Ascending aorta (tissue), 2 donors: ENCODE results near the gene PKN1. TPM values are rescaled to one million over a fixed set of nuclear protein-coding genes. Genes with fewer than 3 reads are reported as not detected.
A peak's percentile ranks its signal among the peaks of the same experiment; 100 is the strongest.

ENCODE experiments used
- DNase-seq, 2 donors: peaks; one replicate each; pipeline ENCODE4 v3.0.0-alpha.2; 2019; ENCODE audit warnings: low spot score in 2 of 2
- H3K27ac ChIP-seq, 2 donors: fragments of 200-600 bp; sonication (generic); one replicate each; pipeline ENCODE4 v1.5.1; 2016 to 2017; ENCODE audit warnings: mild to moderate bottlenecking in 1 of 2
- H3K27me3 ChIP-seq: fragments of 200-600 bp; sonication (generic); one replicate; pipeline ENCODE4 v1.5.1; 2017
- H3K36me3 ChIP-seq, 2 donors: fragments of 200-600 bp; sonication (generic); one replicate each; pipeline ENCODE4 v1.5.1; 2016
- H3K4me1 ChIP-seq, 2 donors: fragments of 200-600 bp; sonication (generic); one replicate each; pipeline ENCODE4 v1.5.1; 2016 to 2017; ENCODE audit warnings: mild to moderate bottlenecking in 1 of 2
- H3K4me3 ChIP-seq, 2 donors: fragments of 200-600 bp; sonication (generic); one replicate each; pipeline ENCODE4 v1.5.1; 2016 to 2017; ENCODE audit warnings: mild to moderate bottlenecking in 1 of 2
- H3K9me3 ChIP-seq, 2 donors: fragments of 200-600 bp; sonication (generic); one replicate each; pipeline ENCODE4 v1.5.1; 2016
- intact Hi-C: fragments of 100-400 bp; cut with DNase I; formaldehyde crosslinking; loops from one replicate; pipeline ENCODE4 v1.15.1; 2023
- total RNA-seq: library from RNA; depleted of rRNA; stranded (reverse); fragments of >200 nt; gene quantifications from one replicate; pipeline ENCODE4 v1.1.0, GENCODE V29; 2016
- TF ChIP-seq, protein P1 (sequence below), 3 experiments: fragments of 200-600 bp in 2 of 3; fragments of 450-650 bp in 1 of 3; sonication (generic) in 2 of 3; IDR thresholded peaks; one replicate each; pipeline ENCODE4 v1.5.1; 2016 to 2019; ENCODE audit warnings: antibody characterized with exemption in 3 of 3, mild to moderate bottlenecking in 1 of 3, moderate library complexity in 1 of 3

PKN1 gene
- total RNA-seq, 1 donor from 2014 or later: 231 TPM

DNA sequence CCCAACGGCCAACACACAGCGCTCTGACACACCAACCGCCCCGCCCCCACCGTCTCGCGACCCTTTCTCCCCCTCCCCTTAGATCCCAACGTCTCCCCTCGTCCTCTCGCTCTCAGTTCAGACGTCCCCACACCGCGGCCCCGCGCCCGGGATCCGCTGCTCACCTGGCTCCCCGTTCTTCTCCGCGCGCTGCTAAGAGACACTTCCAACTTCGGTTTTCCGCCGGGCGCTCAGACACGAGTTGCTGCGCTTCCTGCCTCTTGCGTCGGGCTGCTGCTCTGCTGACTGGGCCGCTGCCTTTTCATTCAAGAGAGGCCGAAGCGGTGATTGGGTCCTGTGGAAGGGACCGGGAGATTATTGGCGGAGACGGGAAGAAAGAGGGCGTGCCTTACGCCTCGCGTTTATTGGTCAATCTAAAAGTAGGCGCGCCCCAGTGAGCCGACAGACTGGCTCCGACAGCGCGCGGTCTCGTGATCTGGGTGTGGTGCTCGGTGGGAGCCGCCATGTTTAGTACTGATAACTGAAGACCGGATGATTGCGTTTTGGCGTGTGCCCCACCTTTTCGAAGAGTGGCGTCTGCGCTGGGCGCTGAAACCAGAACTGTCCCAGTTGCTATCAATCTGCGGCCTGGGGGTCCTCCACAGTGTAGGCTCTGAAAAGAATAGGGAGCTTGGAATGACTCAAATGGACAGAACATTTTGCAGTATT lies 13.8 kb upstream of the PKN1 start, which contains the start of gene DDX39A:
Gene DDX39A, minus strand, starts transcription at position 236 of the 708 bp plus-strand sequence. CDS start 6,121 bp downstream, outside the sequence.
- intact Hi-C loops: loop anchor here (1.0 kb wide), 1 partner anchor 283 kb away; the partner anchor contains the start of gene ASF1B
- Histone ChIP-seq H3K27ac (peak within 1 kb of the TSS; percentile 89 to 96), H3K9me3 (no peaks in the 10 kb centered on the region), H3K4me1 (peaks cover 4 to 16% of the 10 kb centered on the region in 2 donors), H3K4me3 (peak within 1 kb of the TSS; percentile 81 to 93), H3K36me3 (no peaks in the 10 kb centered on the region), H3K27me3 (no peaks in the 10 kb centered on the region)
- peak; percentile 98 to 99 for DNase-seq
- TF ChIP-seq, protein P1, sequence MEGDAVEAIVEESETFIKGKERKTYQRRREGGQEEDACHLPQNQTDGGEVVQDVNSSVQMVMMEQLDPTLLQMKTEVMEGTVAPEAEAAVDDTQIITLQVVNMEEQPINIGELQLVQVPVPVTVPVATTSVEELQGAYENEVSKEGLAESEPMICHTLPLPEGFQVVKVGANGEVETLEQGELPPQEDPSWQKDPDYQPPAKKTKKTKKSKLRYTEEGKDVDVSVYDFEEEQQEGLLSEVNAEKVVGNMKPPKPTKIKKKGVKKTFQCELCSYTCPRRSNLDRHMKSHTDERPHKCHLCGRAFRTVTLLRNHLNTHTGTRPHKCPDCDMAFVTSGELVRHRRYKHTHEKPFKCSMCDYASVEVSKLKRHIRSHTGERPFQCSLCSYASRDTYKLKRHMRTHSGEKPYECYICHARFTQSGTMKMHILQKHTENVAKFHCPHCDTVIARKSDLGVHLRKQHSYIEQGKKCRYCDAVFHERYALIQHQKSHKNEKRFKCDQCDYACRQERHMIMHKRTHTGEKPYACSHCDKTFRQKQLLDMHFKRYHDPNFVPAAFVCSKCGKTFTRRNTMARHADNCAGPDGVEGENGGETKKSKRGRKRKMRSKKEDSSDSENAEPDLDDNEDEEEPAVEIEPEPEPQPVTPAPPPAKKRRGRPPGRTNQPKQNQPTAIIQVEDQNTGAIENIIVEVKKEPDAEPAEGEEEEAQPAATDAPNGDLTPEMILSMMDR (IDR thresholded peaks at IDR 0.05): no peak

DNA sequence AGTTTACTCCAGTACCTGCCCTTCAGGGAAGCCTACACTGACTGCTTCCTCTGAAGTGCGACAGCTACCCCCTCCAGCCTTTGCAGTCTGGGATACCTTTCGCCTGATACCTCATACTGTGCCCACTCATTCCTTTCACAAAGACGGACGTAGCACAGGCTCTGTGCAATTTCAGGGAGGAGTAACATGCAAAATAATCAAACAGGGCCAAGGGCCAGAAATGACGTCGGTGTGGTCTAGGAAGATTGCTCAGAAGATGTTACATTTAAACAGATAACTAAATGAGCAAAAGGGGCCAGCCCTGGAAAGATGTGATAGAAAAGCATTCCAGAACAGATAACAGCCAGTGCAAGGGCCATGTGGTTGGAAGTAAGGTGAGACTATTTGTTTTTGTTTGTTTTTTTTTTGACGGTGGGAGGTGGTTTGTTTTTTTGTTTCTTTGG lies 7.4 kb upstream of the PKN1 start:
- Histone ChIP-seq H3K4me1 (no peaks in the 10 kb centered on the region), H3K27ac (no peak overlapping the region), H3K9me3 (no peaks in the 10 kb centered on the region), H3K27me3 (no peaks in the 10 kb centered on the region), H3K36me3 (no peaks in the 10 kb centered on the region), H3K4me3 (no peak overlapping the region)
- TF ChIP-seq, protein P1 (IDR thresholded peaks at IDR 0.05): no peak
- intact Hi-C loops: no loop called here
- no peak for DNase-seq

DNA sequence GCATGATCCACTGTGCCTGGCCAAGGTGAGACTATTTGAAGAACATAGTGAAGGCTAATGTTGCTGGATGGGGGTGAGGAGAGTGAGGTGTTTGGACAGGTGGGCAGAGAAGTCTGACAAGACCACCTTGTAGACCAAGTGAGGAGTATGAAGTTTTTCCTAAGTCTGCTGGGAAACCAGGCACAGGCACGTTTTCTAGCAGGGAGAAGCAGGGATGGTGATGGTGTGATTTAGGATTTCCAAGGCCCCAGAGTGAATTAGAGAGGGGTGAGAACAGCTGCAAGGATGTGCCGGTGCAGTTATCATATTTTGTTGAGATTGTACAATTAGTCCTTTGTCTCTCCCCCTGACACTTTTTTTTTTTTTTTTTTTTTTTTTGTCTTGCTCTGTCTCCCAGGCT lies 5.6 kb upstream of the PKN1 start:
- no peaks in the 10 kb centered on the region for H3K36me3 ChIP-seq
- H3K27ac ChIP-seq: no peak overlapping the region
- intact Hi-C loops: no loop called here
- TF ChIP-seq, protein P1 (IDR thresholded peaks at IDR 0.05): no peak
- DNase-seq: no peak
- no peaks in the 10 kb centered on the region for H3K9me3 ChIP-seq
- peaks cover 0 to 1% of the 10 kb centered on the region in 2 donors for H3K4me1 ChIP-seq
- H3K4me3 ChIP-seq: no peak overlapping the region
- no peaks in the 10 kb centered on the region for H3K27me3 ChIP-seq

DNA sequence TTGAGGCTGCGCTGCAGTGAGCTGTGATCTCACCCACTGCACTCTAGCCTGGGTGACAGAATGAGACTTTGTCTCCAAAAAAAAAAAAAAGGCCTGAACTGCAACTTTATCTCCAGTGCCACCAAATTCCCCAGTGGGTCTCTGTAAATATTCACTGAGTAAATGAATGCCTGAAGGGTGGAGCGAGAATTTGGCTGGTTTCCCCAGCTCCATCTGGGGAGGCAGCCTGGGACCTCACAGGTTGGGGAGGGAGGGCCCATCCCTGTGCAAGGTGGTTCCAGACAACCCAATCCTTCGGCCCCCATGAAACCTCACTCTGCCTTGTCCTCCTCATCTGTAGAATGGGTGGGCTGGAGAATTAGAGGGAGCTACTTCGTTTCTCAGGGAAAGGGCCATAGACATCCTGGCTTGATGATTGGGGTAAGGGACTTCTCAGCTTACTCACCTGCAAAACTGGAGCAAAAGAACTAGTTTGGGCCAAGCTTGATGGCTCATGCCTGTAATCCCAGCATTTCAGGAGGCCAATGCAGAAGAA lies 4.2 kb upstream of the PKN1 start:
- H3K9me3 ChIP-seq: no peaks in the 10 kb centered on the region
- no peaks in the 10 kb centered on the region for H3K27me3 ChIP-seq
- TF ChIP-seq, protein P1 (IDR thresholded peaks at IDR 0.05): no peak
- H3K4me1 ChIP-seq: peaks cover 0 to 5% of the 10 kb centered on the region in 2 donors
- no peak for DNase-seq
- no peak overlapping the region for H3K4me3 ChIP-seq
- no peaks in the 10 kb centered on the region for H3K36me3 ChIP-seq
- intact Hi-C loops: no loop called here
- H3K27ac ChIP-seq: no peak overlapping the region

DNA sequence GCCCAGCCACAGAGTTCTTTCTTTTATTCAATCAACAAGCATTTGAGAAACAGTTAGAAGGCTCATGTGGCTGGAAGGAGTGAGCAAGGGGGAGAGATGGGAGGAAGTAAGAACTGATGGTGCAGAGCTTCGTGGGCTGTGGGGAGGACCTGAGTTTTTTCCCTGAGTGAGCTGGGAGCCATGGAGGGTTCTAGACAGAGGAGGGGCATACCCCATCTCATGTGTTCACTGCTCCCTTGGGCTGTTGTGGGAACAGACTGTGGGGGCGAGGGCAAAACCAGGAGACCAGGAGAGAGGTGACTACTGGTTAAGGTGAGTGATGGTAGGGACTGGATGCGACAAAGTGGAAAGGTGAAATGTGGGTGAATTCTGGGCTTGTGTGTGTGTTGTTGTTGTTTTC lies 2.4 kb upstream of the PKN1 start:
- TF ChIP-seq, protein P1 (IDR thresholded peaks at IDR 0.05): no peak
- Histone ChIP-seq H3K4me3 (no peak overlapping the region), H3K4me1 (peaks cover 3 to 19% of the 10 kb centered on the region in 2 donors), H3K9me3 (no peaks in the 10 kb centered on the region), H3K27me3 (no peaks in the 10 kb centered on the region), H3K27ac (no peak overlapping the region), H3K36me3 (no peaks in the 10 kb centered on the region)
- intact Hi-C loops: loop anchor here (5.0 kb wide), 2 partner anchors 42 to 283 kb away; no protein-coding TSS in a partner anchor
- no peak for DNase-seq
